Ishikawa (cell line): Measurements from ENCODE around the gene ING3.

ENCODE experiments used
- CEBPB ChIP-seq: IDR thresholded peaks from 2 replicates; pipeline ENCODE4 v1.6.1; 2012
- CREB1 ChIP-seq: IDR thresholded peaks from 2 replicates; pipeline ENCODE4 v1.6.1; 2012; ENCODE audit warnings: low read depth
- EGR1 ChIP-seq: IDR thresholded peaks from 2 replicates; pipeline ENCODE4 v1.6.1; 2012
- EP300 ChIP-seq: IDR thresholded peaks from 2 replicates; pipeline ENCODE4 v1.6.1; 2012; ENCODE audit warnings: borderline replicate concordance
- FOXM1 ChIP-seq: IDR thresholded peaks from 2 replicates; pipeline ENCODE4 v1.6.1; 2012; ENCODE audit warnings: low read depth, borderline replicate concordance
- NFIC ChIP-seq: IDR thresholded peaks from 2 replicates; pipeline ENCODE4 v1.6.1; 2012
- RAD21 ChIP-seq: IDR thresholded peaks from 2 replicates; pipeline ENCODE4 v1.6.1; 2012; ENCODE audit warnings: low read depth
- TAF1 ChIP-seq: IDR thresholded peaks from 2 replicates; pipeline ENCODE4 v1.6.1; 2012; ENCODE audit warnings: low read depth, mild to moderate bottlenecking
- TEAD4 ChIP-seq: IDR thresholded peaks from 2 replicates; pipeline ENCODE4 v1.6.1; 2012
- YY1 ChIP-seq: IDR thresholded peaks from 2 replicates; pipeline ENCODE4 v1.6.1; 2012; ENCODE audit warnings: low read depth
- TF ChIP-seq, protein P1 (sequence below): IDR thresholded peaks from 2 replicates; pipeline ENCODE4 v1.6.1; 2012
- TF ChIP-seq, protein P2 (sequence below): IDR thresholded peaks from 2 replicates; pipeline ENCODE4 v1.6.1; 2012; ENCODE audit warnings: low read depth, mild to moderate bottlenecking

DNA sequence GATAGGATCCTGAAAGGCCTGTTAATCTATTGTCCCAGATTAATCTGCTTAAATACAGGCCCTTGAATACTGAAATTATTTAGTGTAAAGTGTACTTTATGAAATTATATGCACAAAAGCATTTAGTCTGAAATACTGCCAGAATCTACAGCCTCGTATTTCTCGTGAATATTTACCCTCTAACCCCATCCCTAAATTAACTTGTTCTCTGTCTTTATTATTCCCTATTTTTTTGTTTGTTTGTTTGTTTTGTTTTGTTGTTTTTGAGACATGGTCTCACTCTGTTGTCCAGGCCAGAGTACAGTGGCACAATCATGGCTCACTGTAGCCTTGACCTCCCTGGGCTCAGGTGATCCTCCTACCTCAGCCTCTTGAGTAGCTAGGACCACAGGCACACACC, 35.3 kb downstream of the ING3 start:
- TF ChIP-seq, protein P1, sequence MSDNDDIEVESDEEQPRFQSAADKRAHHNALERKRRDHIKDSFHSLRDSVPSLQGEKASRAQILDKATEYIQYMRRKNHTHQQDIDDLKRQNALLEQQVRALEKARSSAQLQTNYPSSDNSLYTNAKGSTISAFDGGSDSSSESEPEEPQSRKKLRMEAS: no peak
- TF ChIP-seq EP300 (no peak), CEBPB (no peak), FOXM1 (no peak), YY1 (no peak), TAF1 (no peak), CREB1 (no peak), RAD21 (no peak), NFIC (no peak), EGR1 (no peak), TEAD4 (no peak)
- TF ChIP-seq, protein P2, sequence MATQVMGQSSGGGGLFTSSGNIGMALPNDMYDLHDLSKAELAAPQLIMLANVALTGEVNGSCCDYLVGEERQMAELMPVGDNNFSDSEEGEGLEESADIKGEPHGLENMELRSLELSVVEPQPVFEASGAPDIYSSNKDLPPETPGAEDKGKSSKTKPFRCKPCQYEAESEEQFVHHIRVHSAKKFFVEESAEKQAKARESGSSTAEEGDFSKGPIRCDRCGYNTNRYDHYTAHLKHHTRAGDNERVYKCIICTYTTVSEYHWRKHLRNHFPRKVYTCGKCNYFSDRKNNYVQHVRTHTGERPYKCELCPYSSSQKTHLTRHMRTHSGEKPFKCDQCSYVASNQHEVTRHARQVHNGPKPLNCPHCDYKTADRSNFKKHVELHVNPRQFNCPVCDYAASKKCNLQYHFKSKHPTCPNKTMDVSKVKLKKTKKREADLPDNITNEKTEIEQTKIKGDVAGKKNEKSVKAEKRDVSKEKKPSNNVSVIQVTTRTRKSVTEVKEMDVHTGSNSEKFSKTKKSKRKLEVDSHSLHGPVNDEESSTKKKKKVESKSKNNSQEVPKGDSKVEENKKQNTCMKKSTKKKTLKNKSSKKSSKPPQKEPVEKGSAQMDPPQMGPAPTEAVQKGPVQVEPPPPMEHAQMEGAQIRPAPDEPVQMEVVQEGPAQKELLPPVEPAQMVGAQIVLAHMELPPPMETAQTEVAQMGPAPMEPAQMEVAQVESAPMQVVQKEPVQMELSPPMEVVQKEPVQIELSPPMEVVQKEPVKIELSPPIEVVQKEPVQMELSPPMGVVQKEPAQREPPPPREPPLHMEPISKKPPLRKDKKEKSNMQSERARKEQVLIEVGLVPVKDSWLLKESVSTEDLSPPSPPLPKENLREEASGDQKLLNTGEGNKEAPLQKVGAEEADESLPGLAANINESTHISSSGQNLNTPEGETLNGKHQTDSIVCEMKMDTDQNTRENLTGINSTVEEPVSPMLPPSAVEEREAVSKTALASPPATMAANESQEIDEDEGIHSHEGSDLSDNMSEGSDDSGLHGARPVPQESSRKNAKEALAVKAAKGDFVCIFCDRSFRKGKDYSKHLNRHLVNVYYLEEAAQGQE: no peak
